Hematopoietic multipotent progenitor cell treated with erythropoietin and hydrocortisone succinate and interleukin-3 and kit ligand, for 15 days (in vitro differentiated cells): Measurements from ENCODE around the gene DLG2.

Source experiments
- DNase-seq: peaks from one replicate; pipeline ENCODE4 v3.0.0-alpha.2; 2015; ENCODE audit warnings: low spot score

DLG2 gene

GRCh38 chr11:84775503-84775902 lies 851.6 kb downstream of the DLG2 start:
- DNase-seq = no peak

DNA sequence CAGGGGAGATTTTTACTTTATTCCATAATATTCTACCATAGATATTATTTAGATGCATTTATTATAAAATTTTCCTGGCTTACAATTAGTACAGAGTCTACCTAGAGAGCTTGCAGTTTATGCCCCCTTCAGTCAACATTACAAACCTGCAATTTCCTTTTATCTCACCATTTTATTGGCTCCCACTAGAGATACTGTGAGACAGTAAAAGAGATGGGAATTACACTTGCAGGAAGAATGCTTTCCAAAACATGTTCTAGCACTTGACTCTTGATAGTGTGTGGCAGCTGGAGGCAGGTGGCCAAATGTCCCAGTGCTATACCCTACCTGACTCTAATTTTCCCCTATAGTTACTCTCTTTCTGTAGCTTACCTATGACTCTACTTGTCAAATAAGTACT lies 863.2 kb downstream of the DLG2 start:
- no peak for DNase-seq

GRCh38 chr11:84757711-84758110 lies 869.4 kb downstream of the DLG2 start:
- no peak for DNase-seq

DNA sequence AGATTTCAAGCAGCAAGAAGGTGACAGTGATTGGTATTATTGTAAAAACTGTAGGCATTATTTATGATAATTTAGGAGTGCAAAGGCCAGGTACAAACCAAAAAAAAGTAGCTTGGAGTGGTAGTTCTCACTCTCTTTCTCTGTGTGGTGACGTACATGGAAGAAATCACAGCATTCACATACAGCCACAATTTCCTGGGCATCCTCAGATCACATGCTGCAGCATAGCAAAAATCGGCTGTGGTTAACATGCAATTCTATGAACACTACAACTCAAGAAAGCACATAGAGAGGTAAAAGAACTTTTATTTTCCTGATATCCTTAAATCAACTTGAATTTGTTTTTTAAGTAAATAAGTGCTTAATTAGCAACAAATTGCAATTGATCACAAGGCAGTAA lies 875.8 kb downstream of the DLG2 start:
- no peak for DNase-seq

DNA sequence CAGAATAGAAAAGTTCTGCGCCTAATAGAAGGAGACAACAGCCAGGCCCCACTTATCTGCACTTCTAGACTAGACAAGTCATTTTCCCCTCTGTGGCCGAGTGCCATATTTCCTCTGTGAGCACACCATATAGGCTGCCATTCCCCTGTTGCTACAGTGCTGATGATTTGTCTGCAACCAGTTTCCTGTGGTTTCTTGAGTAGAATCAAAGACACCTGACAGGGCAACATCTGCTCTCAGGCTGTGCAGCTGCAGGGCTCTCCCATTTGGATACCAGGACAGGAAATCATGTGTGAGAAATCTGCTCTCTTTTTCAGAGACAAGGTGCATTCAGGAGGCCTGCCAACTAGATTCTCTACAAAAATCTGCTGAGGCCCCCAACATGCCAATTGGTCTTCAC lies 879.3 kb downstream of the DLG2 start:
- no peak for DNase-seq

DNA sequence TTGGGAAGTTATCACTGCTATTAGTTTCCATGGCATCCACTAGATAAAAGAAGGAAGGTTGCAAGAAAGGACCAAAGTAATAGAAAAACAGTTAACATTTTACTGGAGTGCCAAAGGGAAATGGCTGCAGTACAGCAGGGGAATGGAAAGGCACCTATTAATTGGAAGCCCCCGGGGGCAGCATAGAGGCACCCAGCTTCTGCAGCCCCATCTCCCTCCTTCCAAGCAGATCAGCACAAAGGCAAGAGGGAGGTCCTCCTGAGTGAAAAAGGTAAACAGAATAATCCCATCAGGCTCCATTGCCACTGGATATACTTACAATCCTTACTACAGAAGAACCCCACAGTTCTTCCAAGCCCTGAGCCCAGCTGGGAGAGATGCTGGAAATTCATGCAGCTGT lies 887.1 kb downstream of the DLG2 start:
- DNase-seq = no peak

DNA sequence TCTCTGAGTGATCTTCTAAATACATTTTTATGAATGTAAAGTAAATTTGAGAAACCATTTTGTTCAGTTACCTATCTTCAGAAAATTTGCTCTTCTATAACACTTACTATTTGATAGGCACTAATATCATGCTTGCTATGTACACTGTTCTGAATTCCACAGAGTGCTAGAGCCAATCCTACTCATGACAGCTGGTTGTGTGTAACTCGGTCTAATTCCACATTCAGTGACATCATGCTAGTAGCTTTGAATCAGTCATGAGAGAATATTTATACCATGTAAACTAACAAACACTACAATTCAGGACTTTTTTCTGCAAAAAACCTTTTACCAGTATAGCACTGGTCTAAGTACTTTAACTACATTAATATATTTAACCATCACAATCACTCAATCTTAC lies 902.9 kb downstream of the DLG2 start:
- DNase-seq = no peak

DNA sequence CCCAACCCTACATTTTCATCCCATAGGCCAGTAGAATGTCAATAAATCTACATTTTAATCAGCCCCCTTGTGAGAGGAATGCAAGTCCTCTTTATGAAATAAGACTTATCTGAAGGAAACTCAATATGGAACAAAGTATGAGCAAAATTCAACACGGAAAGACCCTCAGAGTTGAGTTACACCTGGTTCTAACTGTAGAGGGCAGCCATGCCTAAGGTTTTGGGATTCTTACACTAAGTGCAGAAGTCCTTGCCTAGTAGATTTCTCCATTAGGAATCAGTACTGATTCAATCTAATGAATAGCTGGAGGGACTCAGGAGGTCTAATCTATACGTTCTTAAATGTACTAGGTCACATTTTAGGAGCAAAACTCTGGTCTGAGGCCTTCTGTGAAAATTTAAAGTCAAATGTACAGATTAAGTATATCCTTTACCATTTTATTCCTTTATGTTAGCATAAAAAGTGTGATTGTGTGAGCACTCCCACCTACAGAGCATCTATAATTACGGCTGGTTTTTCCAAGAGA lies 904.5 kb downstream of the DLG2 start:
- no peak for DNase-seq

- no peak for DNase-seq
These were observed 905.6 kb downstream of the DLG2 start for GRCh38 chr11:84721561-84721961.

- DNase-seq = no peak
These were observed 906.3 kb downstream of the DLG2 start for GRCh38 chr11:84720706-84721402.

DNA sequence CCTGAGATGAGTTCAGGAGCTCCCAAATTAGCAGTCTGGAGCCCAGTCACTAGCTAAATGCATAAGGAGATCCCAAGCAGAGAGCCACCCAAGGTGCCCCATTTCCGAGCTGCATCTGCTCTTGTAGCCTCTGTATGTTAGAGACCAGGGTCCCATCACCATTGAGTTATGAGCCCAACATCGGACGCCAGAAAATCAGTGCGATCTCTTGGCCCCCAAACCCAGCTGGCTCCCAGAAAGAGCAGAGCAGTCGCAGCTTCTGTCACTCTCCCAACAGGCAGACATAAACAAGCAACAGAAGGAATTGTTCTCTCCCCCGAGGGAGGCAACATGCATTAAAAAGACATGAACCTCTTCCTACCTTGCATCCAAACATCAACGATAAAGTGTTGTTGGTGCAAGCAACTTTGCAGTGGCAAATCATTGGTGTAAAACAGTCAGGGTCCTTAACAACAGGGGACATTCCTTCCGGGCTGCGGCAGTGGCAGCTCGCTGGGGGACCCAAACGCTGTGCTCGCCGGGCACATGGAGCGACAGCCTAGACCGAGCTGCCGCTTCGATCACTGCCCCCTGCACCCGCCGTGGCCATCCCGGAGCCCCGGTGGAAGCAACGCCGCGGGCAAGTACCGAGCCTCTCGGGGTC lies 907.1 kb downstream of the DLG2 start:
- DNase-seq = no peak

- no peak for DNase-seq
These were observed 912.8 kb downstream of the DLG2 start for GRCh38 chr11:84714316-84714780.

DNA sequence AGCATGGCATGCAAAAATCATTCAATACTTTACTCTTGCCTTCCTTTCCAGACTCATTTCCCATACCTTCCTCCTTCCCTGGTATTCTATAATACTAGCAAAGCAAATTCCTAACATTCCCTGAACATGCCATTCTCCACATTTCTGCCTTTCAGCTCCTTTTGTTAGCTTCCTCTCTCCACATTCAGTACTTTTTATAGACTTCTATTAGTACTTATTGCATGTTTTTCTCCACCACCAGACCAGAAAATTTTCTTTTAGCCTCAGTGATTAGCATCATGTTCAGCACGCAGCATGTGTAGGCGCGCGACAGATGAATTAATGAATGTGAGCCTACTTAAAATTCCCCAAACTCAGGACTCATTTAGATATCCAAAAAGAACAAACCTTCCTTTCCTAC lies 935.3 kb downstream of the DLG2 start:
- no peak for DNase-seq

- DNase-seq = no peak
These were observed 939.7 kb downstream of the DLG2 start for GRCh38 chr11:84687433-84687832.

DNA sequence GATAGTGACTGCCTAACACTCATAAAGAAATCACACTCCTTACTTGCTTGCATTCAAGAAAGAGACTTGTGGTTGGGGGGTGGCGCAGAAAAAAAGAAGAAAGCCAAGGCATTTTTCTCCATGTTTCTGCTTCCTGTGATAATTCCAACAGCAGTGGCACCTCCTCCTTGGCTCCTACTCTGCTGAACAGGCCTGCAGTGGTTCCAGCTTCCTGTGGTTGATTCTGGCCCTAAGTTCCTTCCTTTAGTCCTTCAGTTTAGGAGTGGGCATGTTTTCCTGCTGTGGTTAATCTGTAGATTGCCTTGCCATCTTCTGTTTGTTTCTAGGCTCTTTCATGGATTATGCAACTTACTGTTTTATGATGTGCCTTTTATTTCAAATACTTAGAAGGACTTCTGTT lies 940.4 kb downstream of the DLG2 start:
- no peak for DNase-seq

DNA sequence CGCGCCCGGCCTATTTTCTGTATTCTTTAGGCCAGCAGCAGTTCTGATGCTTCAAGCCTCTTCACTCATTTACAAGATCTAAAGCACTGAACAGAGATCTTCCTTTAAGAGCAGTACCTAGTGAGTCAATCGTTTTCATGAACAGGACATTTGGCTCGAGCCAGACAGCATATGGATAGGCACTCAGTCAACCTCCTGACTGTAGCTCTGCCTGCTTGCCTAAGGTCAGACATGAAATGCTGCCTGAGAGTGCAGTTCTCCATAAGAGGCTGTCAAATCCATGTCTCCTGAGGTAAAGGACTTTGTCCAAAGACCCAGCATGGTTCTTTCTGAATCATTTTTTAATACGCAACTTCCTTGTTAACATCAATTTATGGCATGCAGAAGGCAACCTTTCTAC lies 941.2 kb downstream of the DLG2 start:
- no peak for DNase-seq

GRCh38 chr11:84685149-84685548 lies 942.0 kb downstream of the DLG2 start:
- no peak for DNase-seq

DNA sequence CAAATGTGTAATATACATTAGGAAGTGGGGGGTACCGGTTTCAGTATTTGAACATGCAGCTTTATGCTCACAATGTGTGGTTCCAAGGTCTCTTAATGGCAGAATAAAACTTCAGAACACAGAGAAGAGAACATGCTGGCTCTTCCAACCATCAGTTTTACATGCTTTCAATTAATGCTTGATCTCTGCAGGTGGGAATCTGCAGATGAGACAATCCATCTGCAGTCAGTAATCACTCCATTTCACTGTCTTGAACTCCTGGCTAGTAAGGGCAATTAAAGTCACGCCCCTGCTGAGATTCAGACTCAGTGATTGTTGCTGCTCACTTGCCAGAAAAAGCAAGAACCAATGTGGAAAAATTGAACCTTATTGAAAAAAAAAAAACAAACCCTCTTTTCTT lies 945.7 kb downstream of the DLG2 start:
- no peak for DNase-seq

DNA sequence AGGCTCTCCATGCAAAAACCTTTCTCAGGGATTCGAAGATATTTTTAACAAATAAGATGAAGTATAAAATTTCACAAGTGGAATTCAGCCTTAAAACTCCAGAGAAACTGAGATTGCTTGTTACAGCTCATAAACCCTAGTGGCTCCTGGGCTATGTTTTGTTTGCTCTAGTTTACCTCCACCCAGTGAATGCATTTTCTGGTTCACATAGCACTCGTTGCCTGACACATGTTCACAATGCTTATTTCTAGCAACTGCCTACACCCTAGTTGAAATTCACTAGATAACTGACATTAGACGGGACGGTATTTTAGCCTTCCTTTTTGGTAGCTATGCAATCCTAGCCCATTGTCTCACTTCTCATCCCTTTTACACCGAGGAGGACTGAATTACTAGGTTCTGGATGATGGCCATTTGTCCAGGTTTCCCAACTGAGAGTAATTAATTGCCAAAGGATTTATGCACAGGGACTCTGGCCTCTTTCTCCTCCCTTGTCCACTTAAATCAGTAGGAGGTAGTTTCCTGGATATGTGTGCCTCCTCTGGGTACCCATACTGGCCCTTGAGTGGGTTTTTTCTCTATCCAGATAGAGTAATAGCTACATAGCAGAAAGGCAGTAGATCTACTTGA lies 951.6 kb downstream of the DLG2 start:
- DNase-seq = no peak

GRCh38 chr11:84673753-84674152 lies 953.4 kb downstream of the DLG2 start:
- no peak for DNase-seq

DNA sequence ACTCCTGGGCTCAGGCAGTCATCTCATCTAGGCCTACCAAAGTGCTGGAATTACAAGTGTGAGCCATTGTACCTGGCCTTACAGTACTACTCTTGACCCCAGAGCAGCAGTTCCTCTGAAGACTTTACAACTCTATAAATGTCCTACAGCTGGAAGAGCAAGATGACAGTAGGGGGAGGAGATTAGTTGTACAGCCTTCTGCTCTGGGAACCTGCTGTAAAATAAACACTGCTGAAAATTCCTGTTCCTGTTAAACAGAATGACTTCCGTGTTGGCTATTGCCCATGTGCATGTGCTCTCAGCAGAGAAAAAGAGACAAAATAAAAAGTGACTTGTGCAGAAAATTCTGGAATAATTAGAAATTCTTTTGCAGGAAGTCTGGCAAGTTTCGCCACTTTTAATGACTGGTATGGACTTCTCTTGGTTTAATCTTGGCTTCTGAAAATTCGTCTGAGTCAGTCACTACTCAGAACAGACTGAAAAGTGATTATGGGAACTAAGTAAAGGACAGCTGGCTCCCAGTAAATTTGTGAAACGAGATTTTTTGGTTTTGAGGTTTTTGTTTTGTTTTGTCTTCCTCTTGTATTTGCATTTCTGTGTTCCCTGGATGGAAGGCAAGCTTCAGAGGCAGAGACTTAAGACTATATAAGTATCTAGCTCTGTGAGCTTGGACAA lies 955.7 kb downstream of the DLG2 start:
- DNase-seq = no peak

- DNase-seq = no peak
These were observed 963.4 kb downstream of the DLG2 start for GRCh38 chr11:84663731-84664130.
